Breast epithelium (tissue), 3 donors: Measurements from ENCODE around the gene EPHA6.

Source experiments
- POLR2A ChIP-seq: fragments of 450-650 bp; IDR thresholded peaks from one replicate; pipeline ENCODE4 v1.6.1; 2016; ENCODE audit warnings: antibody characterized with exemption, mild to moderate bottlenecking, moderate library complexity
- POLR2AphosphoS5 ChIP-seq, 3 donors: sonication (generic); formaldehyde crosslinking; IDR thresholded peaks; one replicate each; pipeline ENCODE4 v1.6.1; 2017; ENCODE audit warnings: antibody characterized with exemption in 3 of 3
- TF ChIP-seq, protein P1 (sequence below), 3 donors: fragments of 450-650 bp; IDR thresholded peaks; one replicate each; pipeline ENCODE4 v1.5.1; 2016 to 2017; ENCODE audit warnings: antibody characterized with exemption in 3 of 3, mild to moderate bottlenecking in 3 of 3, moderate library complexity in 3 of 3

DNA sequence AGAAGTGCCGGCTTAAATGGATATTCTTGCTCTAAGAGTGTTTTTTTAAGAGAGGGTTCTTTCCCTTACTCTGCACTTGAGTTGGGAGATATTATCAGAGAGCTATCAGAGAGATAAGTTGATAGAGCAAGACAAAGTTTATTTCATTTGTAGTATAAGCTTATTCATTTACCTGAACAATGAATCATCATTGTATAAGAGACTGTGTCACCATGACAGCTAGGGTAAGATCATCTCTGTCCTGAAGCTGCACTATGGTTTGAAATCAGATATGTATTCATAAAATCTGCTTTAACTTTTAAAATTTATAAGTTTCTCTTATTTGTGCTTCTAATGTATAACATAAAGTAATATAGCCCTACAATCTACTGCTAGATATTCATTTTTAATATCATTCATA, 822.1 kb downstream of the EPHA6 start:
- TF ChIP-seq, protein P1, sequence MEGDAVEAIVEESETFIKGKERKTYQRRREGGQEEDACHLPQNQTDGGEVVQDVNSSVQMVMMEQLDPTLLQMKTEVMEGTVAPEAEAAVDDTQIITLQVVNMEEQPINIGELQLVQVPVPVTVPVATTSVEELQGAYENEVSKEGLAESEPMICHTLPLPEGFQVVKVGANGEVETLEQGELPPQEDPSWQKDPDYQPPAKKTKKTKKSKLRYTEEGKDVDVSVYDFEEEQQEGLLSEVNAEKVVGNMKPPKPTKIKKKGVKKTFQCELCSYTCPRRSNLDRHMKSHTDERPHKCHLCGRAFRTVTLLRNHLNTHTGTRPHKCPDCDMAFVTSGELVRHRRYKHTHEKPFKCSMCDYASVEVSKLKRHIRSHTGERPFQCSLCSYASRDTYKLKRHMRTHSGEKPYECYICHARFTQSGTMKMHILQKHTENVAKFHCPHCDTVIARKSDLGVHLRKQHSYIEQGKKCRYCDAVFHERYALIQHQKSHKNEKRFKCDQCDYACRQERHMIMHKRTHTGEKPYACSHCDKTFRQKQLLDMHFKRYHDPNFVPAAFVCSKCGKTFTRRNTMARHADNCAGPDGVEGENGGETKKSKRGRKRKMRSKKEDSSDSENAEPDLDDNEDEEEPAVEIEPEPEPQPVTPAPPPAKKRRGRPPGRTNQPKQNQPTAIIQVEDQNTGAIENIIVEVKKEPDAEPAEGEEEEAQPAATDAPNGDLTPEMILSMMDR (IDR thresholded peaks at IDR 0.05) = no peak
- TF ChIP-seq POLR2A (no peak), POLR2AphosphoS5 (IDR thresholded peaks at IDR 0.05) (no peak)
